Measurements from ENCODE around the gene HMGB4.

HMGB4 gene

DNA sequence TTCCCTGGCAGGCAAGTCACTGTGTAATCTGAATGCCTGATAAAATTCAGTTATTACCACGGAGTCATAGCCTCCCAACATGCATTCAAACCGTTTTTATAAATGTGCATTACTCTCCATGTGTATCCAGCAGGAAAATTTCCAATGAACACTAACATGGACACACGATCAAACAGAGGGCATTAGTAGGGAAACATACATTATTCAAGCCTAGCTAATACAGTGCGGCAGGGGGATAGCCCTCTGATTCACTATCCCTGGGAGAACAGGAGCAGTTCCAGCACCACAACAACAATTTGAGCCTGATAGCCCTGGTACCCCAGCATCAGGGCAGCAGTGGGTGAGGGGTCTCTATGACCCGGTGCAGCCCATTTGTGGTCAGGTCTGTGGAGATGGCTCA lies 35.8 kb upstream of the HMGB4 start:
- Histone ChIP-seq H2AFZ (ENCODE audit: low read depth) (no peak overlapping the region), H3K36me3 (ENCODE audit: insufficient read depth) (no peaks in the 10 kb centered on the region), H3K4me1 (ENCODE audit: low read depth, poor library complexity, severe bottlenecking) (no peaks in the 10 kb centered on the region), H3K4me2 (no peak overlapping the region), H4K20me1 (ENCODE audit: insufficient read depth) (no peaks in the 10 kb centered on the region), H3K79me2 (ENCODE audit: insufficient read depth, low read depth) (no peaks in the 10 kb centered on the region), H3K27ac (no peak overlapping the region), H3K4me3 (IDR thresholded peaks at IDR 0.05; ENCODE audit: insufficient read depth, low read depth, low read length) (no peak overlapping the region), H3K9ac (no peak overlapping the region), H3K27me3 (ENCODE audit: insufficient read depth, low read depth) (no peaks in the 10 kb centered on the region; the same call in 1 of the 2 replicates)
- TF ChIP-seq, protein P1, sequence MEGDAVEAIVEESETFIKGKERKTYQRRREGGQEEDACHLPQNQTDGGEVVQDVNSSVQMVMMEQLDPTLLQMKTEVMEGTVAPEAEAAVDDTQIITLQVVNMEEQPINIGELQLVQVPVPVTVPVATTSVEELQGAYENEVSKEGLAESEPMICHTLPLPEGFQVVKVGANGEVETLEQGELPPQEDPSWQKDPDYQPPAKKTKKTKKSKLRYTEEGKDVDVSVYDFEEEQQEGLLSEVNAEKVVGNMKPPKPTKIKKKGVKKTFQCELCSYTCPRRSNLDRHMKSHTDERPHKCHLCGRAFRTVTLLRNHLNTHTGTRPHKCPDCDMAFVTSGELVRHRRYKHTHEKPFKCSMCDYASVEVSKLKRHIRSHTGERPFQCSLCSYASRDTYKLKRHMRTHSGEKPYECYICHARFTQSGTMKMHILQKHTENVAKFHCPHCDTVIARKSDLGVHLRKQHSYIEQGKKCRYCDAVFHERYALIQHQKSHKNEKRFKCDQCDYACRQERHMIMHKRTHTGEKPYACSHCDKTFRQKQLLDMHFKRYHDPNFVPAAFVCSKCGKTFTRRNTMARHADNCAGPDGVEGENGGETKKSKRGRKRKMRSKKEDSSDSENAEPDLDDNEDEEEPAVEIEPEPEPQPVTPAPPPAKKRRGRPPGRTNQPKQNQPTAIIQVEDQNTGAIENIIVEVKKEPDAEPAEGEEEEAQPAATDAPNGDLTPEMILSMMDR (conservative IDR thresholded peaks at IDR 0.05; ENCODE audit: low read depth, low read length) = no peak

DNA sequence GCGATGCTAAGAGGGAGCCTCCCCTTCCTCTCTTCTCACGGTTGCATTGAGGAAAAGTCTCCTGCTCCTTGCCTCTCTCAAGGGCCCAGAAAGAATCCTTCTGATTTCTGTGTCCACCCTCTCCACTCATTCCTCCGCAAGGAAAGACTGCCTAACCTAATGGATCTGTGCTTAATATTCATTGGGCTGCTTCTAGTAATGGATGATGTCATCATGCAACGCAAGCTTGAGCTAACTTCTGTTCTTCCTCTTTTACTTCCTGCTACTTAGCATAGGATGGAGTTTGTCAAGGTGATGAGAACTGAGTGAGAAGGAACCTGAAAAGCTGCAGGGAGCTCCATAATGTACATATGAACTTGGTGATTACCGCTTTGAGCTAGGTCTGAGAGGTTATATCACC lies 35.2 kb upstream of the HMGB4 start:
- H3K4me2 ChIP-seq = no peak overlapping the region
- no peaks in the 10 kb centered on the region for H3K79me2 ChIP-seq (ENCODE audit: insufficient read depth, low read depth)
- H3K9ac ChIP-seq = no peak overlapping the region
- no peak overlapping the region for H3K27ac ChIP-seq
- H3K36me3 ChIP-seq (ENCODE audit: insufficient read depth) = no peaks in the 10 kb centered on the region
- TF ChIP-seq, protein P1 (conservative IDR thresholded peaks at IDR 0.05; ENCODE audit: low read depth, low read length) = no peak
- H3K4me1 ChIP-seq (ENCODE audit: low read depth, poor library complexity, severe bottlenecking) = no peaks in the 10 kb centered on the region
- H4K20me1 ChIP-seq (ENCODE audit: insufficient read depth) = no peaks in the 10 kb centered on the region
- H3K27me3 ChIP-seq (ENCODE audit: insufficient read depth, low read depth) = no peaks in the 10 kb centered on the region; the same call in 1 of the 2 replicates
- H3K4me3 ChIP-seq (IDR thresholded peaks at IDR 0.05; ENCODE audit: insufficient read depth, low read depth, low read length) = no peak overlapping the region
- no peak overlapping the region for H2AFZ ChIP-seq (ENCODE audit: low read depth)

DNA sequence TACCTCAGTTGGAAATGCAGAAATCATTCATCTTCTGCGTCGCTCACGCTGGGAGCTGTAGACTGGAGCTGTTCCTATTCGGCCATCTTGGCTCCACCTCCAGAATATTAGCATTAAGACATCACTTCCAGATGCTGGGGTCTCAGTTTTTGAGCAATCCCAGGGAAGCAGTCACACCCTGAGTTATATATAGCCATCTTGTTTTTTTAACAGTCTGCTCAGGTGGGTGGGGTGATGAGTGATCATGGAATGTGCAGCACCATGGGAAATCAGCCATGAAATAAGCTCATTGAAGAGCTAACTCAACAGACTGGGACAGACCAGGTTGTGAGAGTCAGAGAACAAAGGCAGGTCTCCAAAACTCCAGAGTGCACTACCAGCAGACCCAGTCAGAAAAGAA lies 27.0 kb upstream of the HMGB4 start:
- H3K27ac ChIP-seq = no peak overlapping the region
- no peak overlapping the region for H3K4me2 ChIP-seq
- H4K20me1 ChIP-seq (ENCODE audit: insufficient read depth) = no peaks in the 10 kb centered on the region
- H3K36me3 ChIP-seq (ENCODE audit: insufficient read depth) = no peaks in the 10 kb centered on the region
- no peaks in the 10 kb centered on the region for H3K4me1 ChIP-seq (ENCODE audit: low read depth, poor library complexity, severe bottlenecking)
- H3K79me2 ChIP-seq (ENCODE audit: insufficient read depth, low read depth) = no peaks in the 10 kb centered on the region
- no peak overlapping the region for H2AFZ ChIP-seq (ENCODE audit: low read depth)
- H3K27me3 ChIP-seq (ENCODE audit: insufficient read depth, low read depth) = no peaks in the 10 kb centered on the region
- TF ChIP-seq, protein P1 (conservative IDR thresholded peaks at IDR 0.05; ENCODE audit: low read depth, low read length) = no peak
- no peak overlapping the region for H3K4me3 ChIP-seq (IDR thresholded peaks at IDR 0.05; ENCODE audit: insufficient read depth, low read depth, low read length)
- H3K9ac ChIP-seq = no peak overlapping the region

DNA sequence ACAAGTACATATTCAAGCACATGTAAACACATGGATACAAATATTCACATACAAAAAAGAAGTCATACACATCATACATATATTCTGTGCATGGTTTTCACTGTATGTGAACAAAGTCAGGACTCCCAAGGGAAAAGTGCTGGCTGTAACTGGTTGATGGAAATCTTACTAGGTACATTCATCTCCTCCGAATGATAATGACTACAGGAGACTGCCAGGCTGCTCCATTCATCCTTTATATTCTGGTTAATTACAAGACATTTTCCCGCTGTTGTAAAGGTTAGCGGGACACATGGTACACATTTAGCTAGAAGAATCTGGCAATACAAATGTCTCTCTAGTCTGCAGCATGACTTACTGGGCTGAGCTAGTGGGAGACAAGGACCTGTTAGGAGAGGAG lies 26.2 kb upstream of the HMGB4 start:
- Histone ChIP-seq H3K36me3 (ENCODE audit: insufficient read depth) (no peaks in the 10 kb centered on the region), H3K4me3 (IDR thresholded peaks at IDR 0.05; ENCODE audit: insufficient read depth, low read depth, low read length) (no peak overlapping the region), H3K27me3 (ENCODE audit: insufficient read depth, low read depth) (no peaks in the 10 kb centered on the region), H3K9ac (no peak overlapping the region), H3K4me2 (no peak overlapping the region), H3K27ac (no peak overlapping the region), H2AFZ (ENCODE audit: low read depth) (no peak overlapping the region), H3K4me1 (ENCODE audit: low read depth, poor library complexity, severe bottlenecking) (no peaks in the 10 kb centered on the region), H3K79me2 (ENCODE audit: insufficient read depth, low read depth) (no peaks in the 10 kb centered on the region), H4K20me1 (ENCODE audit: insufficient read depth) (no peaks in the 10 kb centered on the region)
- TF ChIP-seq, protein P1 (conservative IDR thresholded peaks at IDR 0.05; ENCODE audit: low read depth, low read length) = no peak
